GM18867 (cell line): ENCODE data around the gene MOCS1.
"Not testable (repeated sequence)": the region's sequence is repeated elsewhere in the genome, so short reads cannot be mapped to it uniquely, and the experiment has no call there.

Experiments
- ATAC-seq: cut with Tn5 transposase; IDR thresholded peaks from one replicate; pipeline ENCODE4 v1.9.1; 2021; ENCODE audit warnings: mild to moderate bottlenecking, moderate library complexity; ENCODE audit not compliant: unreplicated experiment

MOCS1 gene

DNA sequence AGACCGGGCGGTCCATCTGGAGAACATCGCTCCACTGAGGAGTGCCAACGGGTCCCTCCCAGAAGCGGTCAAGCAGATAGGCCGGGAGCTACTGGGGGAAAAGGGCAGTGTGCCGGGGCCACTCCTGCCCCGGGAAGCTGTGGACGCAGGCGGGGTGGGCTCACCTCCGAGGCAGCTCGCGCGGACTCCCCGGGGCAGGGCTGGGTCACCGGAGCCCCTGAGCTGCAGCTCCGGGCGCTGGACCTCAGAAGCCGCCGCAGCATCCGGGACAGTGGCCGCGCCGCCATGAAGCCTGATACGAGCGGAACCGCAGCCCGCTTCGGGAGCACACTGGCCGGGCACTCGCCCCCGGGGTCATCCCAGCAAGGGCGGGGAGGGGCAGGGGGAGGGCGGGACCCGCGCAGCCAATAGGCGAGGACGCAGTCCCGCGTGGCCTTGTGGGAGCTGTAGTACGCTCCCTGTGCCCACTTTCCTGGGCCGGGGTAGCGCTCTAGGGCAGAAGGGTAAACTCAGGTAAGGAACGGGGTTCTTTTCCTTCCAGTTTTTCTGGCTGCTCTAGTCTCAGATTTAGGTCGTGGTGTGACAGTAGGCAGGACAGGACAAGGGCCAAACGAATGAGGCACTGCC lies at the start of gene MOCS1:
TSS of gene MOCS1 (minus strand) at position 332 of the 627 bp plus-strand sequence. CDS start at position 287, 45 bp downstream.
- ATAC-seq = no peak

DNA sequence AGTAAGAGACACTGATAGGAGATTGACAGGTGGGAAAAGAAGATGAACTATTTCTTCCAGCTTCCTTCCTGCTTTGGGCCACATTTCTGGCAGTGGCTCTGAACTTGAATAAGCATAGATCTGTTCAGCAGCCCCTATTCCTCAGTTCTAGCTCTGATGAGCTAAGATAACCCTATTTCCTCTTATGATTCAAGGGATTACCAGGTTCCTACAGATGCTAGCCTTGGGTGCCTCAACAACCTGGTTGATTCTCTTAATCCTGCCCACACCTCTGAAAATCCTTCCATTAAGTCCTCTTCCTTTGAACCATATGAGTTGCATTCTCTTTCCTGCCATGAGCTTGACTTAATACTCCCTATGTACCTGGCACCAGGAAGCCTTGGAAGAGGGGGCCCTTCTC lies 49.8 kb upstream of the MOCS1 start:
- no peak for ATAC-seq

DNA sequence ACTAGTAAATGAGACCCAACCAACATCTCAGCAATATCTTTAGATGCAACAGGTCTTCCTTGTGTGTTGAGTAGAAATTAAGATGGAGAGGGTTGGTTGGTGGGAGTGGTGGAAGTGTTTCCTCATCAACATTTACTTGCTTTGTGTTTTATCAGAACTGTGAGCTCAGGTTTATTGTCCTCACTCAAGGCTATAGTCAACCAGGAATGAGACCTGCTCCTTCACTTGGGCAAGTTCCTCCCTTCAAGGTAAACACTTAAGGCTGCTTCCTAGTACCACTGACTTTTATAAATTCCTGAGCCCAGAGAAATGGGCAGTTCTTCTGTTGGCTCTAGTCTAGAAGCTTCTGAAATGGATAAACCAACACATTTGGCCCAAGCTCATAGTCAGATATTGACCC lies 48.9 kb upstream of the MOCS1 start:
- ATAC-seq = no peak

DNA sequence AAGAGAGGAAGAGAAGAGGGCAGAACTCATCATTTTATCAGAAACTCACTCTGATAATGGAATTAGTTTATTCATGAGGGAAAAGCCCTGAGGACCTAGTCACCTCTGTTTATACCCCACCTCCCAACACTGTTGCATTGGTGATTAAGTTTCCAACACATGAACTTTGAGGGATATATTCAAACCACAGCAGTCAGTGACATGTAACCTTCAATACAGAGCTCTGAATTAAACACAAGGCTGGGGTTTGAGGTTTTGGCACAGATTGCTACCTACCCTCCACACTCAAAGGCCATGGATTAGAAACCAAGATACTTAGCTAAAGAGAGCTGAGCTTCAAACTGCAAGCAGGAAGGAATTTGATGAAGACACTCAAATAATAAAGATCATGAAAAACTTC lies 48.5 kb upstream of the MOCS1 start:
- no peak for ATAC-seq

DNA sequence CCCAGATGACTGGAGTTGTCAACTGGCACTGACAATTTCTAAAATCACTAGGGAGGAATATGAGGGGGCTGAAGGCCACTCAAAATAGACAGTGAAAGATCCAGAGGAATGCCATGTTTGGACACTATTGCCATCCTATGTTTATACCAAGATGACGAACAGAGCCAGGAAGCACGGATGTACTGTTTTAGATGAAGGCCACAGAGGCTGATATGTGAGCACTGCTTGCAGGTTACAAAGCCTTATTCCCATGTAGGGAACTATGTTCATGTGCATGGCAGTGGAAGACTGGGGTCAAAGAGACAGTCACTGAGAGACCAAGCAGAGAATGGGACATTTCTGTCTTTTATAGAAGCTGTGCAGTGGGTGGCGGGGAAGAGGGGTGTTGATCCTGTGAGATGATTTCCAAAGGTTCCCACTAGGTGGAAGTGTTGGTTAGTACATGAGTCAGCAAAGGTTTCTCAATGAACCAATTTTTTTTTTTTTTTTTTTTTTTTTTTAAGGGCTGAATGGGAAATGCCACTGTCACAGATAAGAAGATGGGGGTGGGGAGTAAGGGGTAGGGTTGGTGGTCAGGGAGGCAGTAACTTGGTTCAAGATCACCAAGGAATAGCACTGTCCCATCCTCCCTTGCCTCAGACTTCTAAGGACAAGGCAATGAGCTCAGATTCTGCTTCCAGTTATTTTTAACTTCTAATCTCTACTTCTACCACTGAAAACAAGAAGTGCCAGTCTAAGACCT lies 46.7 kb upstream of the MOCS1 start:
- ATAC-seq = no peak

DNA sequence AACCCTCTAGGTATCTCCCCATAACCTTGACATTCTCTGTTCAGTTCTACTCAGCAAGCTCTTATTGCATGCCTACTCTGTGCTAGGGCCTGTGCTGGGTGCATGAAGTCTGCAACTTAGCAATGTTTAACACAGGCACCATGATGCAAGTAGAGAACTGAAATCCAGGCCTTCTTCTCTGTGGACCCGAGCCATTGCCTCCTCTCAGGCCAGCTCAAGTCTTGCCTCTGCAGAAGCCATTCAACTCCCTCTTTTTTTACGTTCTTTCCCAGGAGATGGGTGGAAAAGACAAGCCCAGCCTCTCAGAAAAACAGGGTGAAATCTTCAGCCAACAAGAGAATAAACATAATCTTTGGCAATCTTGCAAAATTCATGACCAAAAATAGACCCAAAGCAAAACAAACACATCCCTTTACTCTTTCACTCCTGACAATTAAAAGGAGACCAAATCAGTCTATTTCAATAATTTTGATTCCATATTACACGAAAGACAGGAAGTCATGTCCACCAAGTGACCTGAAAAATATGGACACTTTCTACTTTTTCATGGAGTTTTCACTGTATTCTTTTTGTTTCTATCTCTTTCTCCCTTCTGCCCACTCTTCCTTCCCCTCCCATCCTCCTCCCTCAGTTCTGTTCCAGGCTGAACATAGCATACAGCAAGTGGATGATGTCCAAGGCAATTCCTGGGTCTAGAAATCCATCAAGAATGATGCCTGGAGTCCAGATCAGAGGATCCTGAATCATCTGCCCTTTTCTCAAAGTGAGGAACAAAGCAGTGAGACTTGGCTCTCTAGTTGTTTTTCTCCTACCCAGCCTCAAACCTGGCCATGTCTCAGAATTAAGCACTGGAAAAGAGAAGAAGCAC lies 45.4 kb upstream of the MOCS1 start:
- ATAC-seq = no peak

DNA sequence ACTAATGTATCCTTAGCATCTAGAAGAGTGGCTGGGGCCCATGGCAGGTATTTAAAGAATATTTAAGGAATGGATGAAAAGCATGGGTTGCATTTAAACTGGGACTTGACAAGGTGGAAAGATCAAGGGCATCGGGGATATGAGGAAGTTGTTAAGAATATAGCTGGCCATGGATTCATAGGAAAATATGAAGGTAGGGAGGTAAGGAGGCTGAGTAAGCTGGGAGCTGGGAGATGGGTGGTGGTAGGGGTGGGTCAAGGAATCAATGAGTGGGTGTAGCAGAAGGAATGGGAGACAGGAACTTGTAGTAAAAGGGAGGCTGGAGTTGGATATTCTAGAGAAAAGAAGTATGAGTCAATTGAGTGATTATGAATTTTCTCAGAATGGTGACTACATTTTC lies 44.0 kb upstream of the MOCS1 start:
- ATAC-seq = no peak

DNA sequence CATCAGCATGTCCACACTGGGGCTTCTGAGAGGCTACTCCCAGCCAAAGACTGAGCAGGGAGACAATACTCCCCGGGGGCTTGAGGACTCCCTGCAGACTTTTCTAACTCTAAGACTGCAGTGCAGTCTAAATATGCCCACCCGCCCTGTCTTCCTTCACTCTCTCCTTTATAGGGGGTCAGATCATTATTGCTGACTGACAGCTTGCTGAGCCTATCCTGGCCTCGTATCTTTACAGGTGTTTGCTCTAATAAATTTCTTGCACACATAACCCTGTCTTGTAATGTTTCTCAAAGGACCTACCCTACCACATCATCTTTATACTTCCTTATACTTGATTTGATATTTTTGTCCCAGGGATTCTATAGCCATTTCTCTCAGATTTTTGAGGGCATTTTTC lies 39.4 kb upstream of the MOCS1 start:
- no peak for ATAC-seq

DNA sequence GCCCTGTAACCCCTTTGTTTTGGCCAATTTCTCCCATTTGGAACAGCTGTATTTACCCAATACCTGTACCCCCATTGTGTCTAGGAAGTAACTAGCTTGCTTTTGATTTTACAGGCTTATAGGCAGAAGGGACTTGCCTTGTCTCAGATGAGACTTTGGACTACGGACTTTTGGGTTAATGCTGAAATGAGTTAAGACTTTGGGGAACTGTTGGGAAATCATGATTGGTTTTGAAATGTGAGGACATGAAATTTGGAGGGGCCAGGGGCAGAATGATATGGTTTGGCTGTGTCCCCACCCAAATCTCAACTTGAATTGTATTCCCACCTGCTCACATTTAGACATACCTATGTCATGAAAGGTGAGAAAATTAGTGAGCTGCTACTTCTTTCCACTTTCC lies 38.5 kb upstream of the MOCS1 start:
- not testable (repeated sequence) for ATAC-seq

DNA sequence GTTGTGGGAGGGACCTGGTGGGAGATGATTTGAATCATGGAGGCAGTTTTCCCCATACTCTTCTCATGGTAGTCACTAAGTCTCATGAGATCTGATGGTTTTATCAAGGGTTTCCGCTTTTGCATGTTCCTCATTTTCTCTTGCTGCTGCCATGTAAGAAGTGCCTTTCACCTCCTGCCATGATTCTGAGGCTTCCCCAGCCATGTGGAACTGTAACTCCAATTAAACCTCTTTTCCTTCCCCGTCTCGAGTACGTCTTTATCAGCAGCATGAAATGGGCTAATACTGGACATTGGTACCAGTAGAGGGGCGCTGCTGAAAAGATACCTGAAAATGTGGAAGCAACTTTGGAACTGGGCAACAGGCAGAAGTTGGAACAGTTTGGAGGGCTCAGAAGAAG lies 36.9 kb upstream of the MOCS1 start:
- not testable (repeated sequence) for ATAC-seq

DNA sequence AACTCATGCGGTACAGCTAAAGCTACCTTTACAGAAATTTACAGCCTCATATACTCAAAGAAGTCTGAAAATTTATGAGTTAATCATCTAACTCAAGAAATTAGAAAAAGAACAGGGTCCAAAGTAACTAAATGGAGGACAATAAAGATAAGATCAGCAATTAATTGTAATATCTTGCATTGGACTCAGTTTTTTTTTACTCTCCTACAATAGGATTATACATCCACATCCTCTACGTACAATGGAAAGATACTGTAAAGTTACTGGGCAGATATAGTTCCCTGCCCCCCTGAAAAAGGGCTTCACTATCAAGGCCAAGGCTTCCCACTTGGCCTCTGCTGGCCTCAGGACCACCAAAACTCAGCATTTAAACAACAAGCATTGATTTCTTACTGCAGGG lies 31.5 kb upstream of the MOCS1 start:
- no peak for ATAC-seq

DNA sequence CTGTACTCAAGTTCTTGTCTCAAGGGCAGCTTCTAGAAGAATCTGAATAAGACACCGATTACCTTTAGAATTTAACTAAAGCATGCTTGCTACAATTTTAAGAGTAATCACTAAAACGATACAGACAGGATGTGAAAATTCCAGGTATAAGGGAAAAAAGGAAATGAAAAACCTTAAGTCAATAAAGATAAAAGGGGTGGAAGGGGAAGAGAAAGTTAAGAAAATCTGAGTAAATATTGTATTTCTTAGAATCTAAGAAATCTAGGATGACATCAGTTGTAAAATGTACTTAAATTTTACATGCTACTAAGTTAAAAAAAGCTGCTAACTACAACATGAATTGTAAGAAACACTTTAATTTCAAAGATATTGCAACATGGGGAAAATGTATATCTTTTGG lies 30.3 kb upstream of the MOCS1 start:
- ATAC-seq = no peak

DNA sequence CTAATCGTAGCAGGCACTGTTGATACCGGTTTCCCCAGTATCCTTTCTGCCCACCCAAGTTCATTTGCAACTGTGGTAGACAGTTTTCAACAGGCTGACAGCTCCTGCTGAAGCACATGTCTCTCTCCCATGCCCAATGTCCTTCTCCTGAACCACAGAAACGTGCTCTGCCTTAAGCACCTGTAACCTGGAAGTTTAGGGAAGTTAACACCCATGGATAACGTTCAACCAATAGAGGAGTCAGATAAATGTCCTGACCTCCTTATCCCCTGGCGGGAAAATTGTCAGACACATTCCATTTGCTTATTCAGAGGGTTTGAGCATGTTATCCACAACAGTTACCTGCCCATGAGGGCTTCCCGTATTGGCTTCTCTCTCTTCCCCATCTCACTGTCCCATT lies 29.8 kb upstream of the MOCS1 start:
- no peak for ATAC-seq

DNA sequence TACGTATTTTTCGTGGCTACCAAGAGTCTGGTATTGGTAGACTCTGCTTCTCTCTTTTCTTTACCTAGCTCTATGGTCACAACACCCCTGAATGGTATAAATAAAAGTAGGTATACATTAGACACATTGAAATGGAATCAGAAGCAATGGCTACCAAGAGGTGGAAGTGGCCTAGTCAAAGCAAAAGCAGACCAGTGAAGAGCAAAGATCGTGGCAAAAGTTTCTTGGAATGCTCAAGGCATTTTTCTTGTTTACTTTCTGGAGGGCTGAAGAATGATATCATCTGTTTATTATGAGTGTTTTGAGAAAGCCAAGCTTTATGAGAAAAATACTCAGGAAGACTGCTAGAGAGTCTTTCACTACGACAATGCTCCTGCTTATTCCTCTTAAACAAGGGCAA lies 28.6 kb upstream of the MOCS1 start:
- no peak for ATAC-seq

DNA sequence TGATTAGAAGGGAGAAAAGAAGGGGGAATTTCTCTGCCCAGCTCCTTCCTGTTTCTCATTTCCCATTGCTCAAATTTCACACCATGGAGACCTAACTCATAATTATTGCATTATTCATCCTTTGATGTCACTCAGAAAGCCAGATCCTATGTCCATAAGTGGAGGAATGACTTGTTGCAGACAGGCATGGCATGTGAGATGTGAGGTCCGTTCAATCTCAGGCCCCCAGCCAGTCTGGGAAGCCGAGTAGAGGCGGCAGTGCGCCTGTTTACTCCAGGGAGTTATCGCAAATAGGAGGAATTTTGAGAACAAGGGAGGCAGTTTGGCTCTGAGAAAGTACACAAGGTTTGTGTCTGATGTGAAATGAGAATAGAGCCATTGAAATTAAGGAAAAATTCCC lies 26.9 kb upstream of the MOCS1 start:
- ATAC-seq = no peak

DNA sequence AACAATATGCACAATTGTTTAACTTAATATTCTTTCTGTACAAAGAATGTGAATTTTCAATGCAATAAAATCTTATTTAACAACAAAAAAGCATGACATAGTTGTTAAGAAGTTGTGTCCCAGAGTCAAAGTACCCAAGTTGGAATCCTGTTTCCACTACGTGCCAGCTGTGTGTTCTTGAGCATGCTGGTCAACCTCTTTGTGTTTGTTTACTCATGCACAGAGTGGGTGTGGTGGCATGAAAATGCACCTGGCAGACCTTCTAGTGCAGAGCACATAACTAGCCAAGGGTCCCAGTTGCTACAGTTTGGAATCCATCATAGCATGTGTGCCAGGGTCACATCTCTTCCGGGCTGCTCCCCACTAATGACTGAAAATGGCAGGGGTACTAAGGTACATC lies 24.7 kb upstream of the MOCS1 start:
- no peak for ATAC-seq

DNA sequence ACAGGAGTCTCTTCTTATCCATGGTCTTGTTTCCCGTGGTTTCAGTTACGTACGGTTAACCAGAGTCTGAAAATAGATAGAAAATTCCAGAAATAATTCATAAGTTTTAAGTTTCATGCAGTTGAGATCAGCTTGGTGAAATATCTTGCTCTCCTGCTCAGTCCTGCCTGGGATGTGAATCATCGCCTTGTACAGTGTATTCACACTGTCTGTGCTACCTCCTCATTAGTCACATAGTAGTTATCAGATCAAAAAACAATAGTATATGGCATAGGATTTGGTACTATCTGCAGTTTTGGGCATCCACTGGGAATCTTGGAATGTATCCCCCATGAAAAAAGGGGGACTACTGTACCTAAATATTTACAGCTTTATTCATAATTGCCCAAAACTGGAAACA lies 22.7 kb upstream of the MOCS1 start:
- ATAC-seq = no peak

DNA sequence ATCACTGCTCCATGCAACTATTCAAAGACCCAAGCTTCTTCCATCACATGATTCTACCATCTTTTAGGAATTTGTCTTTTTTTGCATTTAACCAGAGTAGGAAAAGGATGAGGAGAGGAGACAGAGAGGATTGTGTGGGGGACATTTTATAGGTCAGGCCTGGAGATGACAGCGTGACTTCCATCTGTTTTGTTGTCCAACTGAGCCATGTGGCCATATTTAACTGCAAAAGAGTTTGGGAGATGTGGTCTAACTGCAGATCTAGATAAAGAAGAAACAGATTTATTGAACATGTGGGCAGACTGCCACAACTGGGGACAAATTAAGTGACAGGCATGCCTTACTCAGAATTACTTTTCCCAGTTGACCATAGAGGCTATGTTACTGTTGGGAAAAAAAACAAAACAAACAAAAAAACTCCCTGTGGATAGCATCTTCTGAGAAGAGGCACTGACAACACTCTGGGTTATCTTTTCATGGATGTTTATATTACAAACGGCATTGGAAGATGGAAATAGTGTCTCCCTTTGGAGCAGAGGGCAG lies 18.9 kb upstream of the MOCS1 start:
- ATAC-seq = no peak

DNA sequence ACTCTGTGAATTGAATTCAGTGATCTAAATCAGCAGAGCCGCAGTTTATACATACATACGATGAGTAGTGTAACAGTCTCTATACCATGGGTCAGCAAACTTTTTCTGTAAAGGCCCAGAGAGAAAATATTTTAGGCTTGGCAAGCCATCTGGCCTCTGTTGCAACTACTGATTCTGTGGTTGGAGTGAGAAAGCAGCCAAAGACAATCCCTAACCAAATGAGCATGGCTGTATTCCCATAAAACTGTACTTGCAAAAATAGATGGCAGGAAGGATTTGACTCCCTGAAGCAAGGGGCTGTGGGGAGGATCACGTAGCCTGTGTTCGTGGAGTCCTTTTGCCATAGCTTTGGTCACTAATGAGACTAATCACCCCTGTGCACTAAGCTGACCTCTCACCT lies 17.9 kb upstream of the MOCS1 start:
- ATAC-seq = no peak

DNA sequence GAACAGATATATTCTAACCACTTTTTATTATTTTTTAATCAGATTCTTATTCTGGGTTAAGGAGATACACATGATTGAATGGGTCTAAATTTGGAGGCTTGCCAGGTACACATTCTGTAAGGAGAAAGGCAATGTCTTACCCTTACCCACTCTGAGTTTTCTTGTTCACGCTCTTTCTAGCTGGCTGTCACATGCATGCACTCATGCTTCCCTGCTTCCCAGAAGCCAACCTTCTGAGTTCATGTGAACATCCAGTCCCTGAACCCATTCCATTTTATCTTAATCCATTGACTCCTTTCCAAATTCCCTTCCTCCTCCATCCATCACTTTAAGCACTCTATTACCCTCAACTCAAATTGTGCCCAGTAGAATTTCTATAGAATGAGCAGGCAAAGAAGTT lies 17.5 kb upstream of the MOCS1 start:
- ATAC-seq = no peak

DNA sequence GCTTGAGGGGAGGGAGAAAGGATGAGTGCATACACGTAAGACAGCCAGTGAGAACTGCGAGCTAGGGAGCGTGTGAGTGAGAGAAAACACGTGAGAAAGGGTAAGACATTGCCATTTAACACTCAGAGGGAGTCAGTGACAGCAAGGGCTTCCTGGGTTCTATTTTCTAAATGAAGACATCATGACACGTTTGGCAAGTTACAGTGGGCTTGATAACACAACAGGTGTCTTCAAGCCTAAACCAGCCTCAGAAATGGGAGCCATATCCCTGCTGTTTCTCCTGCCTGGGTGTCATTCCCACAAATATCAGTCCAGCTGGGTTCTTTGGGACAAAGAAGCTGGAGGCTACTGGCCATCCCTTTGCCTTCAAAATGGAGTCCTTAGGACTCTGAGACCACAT lies 16.9 kb upstream of the MOCS1 start:
- no peak for ATAC-seq
